Suppressor macrophage (primary cell): ENCODE measurements around the gene SEPTIN6.
A peak's percentile ranks its signal among the peaks of the same experiment; 100 is the strongest.
"Not testable (repeated sequence)": the region's sequence is repeated elsewhere in the genome, so short reads cannot be mapped to it uniquely, and the experiment has no call there.

ENCODE experiments used
- DNase-seq, 4 experiments: peaks; one replicate each; pipeline ENCODE4 v3.0.0-alpha.2; 2020 to 2022

The SEPTIN6 gene

DNA sequence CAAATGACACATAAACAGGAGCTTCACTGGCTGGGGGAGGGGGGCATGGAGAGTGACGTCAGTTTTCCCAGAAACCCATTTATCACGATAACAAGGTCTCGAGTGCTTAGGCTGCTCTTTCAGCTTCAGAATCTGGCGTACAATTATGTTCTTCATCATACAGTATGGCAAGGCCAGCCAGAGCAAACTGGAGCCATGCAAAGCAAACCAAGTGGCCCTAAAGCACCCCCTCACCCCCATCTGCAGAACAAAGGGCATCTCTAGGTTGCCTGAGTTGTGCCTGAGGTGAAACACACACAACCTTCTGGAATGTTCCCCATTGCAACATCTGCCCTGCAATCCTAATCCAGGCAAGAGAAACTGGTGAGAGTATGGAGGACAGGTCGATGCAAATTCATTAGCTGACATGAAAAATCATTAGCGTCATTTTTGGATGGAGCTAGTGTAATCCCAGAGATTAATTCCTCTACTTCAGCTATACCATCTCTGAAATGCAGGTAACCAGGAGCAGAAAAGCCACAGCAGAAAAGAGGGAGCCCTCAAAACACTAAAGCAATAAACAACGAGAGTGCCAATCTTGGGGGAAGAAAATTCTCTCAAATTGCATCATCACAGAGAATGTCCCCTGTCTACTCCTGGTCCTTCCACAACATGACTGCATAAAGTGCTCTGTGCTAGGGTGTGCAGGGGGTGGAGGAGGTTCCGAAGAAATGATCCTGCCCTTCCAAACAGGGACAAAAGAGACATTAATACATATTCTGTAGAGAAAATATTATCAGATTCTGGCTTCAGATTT, 1.8 kb downstream of the SEPTIN6 start:
- DNase-seq: peak; percentile 33 to 62 (median 52)

DNA sequence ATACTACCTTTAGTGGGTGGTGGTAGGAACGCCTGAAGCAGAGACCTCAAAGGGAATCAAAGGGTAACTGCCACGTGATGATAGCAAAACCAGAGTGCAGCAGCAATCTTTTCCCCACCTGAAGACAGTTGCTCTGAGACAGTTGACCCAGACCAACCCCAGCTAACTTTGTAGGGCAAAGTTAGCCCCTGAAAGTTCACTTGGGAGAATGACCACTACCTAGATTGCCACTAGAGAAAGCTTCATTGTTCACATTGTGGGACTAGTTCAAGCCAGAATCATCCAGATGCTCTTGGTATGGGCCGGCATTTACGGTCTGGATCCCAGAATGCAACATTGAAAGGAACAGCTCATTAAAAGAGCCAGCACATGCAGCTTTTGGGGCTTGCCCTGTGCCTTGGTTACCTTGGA, 4.1 kb downstream of the SEPTIN6 start:
- DNase-seq: no peak

DNA sequence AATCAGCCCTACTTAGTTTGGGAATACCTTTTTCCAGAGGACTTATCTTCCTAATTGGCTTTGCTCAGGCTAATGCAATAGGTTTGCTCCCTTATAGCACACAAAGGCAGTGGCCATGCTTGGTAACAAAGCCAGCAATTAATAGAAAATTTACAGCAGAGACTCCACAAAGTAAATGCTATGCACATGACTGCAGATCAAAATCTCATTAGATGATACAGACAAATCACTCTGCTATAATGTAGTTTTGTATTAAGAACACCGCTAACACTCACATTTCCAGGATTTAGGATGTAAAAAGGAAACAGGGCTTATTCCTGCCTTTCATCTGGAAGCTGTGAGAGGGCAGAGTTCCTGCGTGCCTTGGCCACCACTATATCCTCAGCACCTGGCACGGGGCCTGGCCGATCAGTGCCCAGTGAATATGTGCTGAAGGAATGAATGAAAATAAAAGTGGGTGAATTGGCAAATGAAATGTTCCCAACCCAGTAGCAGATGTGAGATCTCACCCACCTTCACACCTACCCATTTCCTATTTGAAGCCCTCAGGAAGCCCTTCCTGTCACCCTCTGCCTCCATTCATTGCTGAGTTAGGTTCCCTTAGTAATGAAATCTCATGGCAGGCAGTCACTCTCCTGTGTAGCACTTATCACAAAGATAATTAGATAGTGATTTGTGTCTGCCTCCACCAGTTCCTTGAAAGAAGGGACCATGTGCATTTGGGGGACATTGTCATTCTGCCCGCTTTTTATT, 5.1 kb downstream of the SEPTIN6 start:
- no peak for DNase-seq

GRCh38 chrX:119686087-119686691, 6.8 kb downstream of the SEPTIN6 start:
- peak in 1 of 4 experiments; percentile 10 for DNase-seq

DNA sequence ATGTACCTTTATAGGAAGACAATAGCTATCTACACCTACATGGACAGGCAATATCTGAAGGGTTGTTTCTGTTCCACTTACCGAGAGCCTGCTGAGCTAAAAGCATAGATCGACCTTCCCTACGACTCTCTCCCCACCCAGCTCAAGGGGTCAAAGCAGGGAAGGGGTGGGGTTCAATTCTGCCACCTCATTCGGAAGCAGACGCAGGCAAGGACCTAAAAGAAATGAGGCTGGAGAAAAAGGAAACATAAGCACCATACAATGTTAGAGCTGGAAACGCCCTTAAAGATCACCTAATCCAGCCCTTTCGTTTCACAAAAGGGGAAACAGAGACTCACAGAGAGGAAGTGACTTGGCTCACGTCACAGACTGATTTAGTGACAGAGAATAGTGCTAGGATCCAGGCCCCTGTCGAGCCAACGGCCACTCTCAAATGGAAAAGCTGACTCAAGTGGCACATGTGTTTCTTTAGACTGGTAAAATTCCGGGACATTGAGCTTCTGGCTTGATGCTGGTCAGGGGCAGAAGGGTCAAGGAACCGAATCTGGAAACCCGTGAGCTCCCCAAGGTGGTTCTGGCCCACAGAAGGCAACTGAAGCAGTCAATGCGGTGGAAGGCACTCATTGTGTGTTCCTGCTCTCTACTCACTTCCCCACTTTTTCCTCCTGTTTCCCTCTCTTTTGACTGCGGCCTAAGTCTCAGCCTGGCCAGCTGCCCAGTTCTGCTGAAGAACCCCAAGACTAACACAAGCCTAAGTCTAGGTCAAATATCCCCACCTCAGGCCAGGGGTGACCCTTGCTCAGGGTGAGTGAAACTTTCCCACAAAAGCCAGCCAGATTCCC, 7.5 kb downstream of the SEPTIN6 start:
- DNase-seq: peak; percentile 80 to 93 (median 84)

GRCh38 chrX:119684916-119685224, 8.1 kb downstream of the SEPTIN6 start:
- DNase-seq: peak in 3 of 4 experiments; percentile 5 to 26 (median 16)

GRCh38 chrX:119684312-119684711, 8.7 kb downstream of the SEPTIN6 start:
- not testable (repeated sequence) for DNase-seq

- DNase-seq: no peak
Observed at GRCh38 chrX:119682019-119682989, 10.7 kb downstream of the SEPTIN6 start.

- no peak for DNase-seq
Observed at GRCh38 chrX:119677654-119677981, 15.3 kb downstream of the SEPTIN6 start.

DNA sequence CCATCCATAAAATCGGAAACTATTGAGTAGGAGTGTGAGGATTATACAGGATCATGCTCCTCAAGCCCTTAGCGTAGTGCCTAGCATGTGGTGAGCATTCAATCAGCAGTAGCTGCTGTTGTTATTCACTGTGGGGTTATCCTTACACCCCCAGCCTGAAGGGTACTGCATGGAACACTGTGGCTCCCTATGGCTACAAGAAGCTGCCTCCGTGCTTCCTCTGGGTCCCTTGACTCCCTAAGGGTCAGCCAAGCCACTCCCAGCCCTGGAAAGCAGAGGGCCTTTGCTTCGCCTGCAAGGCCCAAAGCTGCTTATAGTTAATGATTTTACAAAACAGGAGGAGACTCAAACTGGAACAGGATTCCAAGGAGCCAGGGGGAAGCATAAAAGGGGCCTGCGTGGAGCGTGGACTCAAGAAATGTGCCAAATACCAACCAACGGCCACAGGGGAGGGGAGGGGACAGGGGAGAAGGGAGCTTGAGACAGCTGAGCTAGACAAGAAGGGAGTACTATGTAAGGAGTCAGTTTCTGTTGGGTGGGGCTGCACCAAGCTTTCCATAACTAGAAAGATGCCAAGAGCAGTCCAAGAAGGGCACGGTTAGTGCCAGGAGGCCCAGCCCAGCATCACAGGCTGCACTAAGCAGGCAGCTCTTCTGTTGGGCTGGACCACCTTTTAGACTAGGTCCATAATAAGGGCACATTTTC, 15.9 kb downstream of the SEPTIN6 start:
- DNase-seq: no peak

DNA sequence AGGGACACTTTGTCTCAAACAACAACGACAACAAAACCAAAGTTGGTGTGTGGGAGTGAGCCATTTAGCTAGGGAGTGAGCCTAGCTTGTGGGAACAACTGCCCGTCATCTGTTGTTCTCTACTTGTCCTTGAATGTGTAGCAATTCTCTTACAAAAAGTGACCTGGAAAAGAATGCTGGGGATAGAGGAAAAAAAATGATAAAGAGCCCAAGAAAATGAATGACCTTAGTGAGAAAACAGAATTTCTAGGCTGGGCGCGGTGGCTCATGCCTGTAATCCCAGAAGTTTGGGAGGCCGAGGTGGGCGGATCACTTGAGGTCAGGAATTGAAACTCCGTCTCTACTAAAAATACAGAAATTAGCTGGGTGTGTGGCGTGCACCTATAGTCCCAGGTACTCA, 19.6 kb downstream of the SEPTIN6 start:
- no peak for DNase-seq

- no peak for DNase-seq
Observed at GRCh38 chrX:119672426-119672825, 20.5 kb downstream of the SEPTIN6 start.

DNA sequence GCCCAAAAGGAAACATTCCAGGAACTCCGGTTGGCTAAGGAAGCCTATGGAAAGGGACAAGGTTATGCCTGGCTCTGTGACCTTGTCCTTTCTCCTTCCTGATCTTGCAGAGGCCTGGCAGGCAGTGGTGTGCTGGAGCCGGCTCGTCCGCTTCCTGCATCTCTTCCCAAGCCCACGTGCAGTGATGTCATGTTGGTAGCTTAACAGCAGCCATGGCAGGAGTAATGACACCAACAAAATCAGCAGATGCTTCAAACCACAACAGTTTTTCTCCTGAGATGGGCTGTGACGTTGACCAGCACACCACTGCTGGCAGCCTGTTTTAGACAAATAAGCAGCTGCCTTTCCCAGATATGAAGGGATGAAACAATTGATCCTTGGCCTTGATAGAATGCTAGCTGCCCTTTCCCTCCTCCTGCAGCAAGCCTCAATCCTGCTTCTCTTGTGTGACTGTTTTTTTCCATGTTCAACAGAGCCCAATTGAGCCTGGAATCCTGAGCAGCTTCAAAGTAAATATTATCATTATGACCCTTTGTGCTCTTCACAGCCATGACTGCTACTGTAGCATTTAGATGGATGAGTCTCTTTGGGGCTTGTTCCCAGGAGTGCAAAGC, 23.4 kb downstream of the SEPTIN6 start:
- no peak for DNase-seq

GRCh38 chrX:119667111-119667878, 25.7 kb downstream of the SEPTIN6 start:
- DNase-seq: peak in 1 of 4 experiments; percentile 5

GRCh38 chrX:119664877-119665276, 28.1 kb downstream of the SEPTIN6 start:
- not testable (repeated sequence) for DNase-seq

DNA sequence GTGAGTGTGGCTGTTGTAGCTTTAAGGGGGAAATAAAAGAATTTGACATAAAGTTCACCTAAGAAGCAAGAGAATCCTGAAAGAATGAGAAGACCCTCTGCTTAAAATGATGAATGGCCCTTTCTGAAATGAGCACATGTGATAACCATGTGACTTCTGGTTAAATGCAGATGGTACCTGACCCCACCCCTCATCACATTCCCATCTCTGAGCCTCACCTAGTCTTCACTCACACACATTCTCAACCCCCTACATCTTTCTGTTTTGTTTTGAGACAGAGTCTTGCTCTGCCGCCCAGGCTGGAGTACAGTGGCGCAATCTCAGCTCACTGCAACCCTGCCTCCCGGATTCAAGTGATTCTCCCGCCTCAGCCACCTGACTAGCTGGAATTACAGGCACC, 31.5 kb downstream of the SEPTIN6 start:
- no peak for DNase-seq

DNA sequence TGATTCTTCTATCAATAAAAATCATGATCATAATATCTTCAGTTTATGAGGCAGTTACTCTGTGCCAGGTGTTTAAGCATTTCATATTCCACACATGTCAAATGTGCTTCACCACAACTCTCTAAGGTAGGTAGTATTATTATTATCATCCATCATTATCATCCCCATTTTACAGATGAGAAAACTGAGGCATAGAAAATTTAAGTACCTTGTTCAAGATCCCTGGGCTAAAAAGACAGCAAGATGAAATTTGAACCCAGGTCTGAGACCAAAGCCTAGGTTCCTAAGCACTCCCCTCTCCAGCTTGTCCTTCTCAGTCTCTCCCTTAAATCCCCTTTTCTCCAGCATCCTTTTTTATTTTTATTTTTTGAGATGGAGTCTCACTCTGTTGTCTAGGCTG, 33.4 kb downstream of the SEPTIN6 start:
- no peak for DNase-seq

GRCh38 chrX:119655125-119655524, 37.8 kb downstream of the SEPTIN6 start:
- peak; percentile 49 to 77 (median 64) for DNase-seq

- peak; percentile 26 to 71 (median 46) for DNase-seq
Observed at GRCh38 chrX:119654112-119654531, 38.8 kb downstream of the SEPTIN6 start.

DNA sequence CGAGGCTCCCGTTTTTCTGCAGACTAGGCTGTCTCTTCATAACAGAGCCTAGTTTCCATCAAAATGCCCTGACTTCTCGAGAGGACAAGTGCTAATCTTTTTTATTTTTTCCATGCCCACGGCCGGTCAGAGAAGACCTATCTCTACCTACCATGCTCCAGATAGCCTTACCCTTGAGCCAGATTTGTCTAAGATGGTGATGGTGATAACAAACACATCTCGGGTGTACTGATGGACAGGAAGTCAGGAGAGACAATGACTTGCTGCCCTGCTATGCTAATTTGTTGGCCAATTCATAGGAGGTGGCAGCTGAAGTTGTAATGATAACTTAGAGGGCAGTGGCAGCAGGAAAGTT, 44.6 kb downstream of the SEPTIN6 start:
- no peak for DNase-seq
